AG04450 (cell line): ENCODE data around the gene PTX4. TPM values are rescaled to one million over a fixed set of nuclear protein-coding genes. Genes with fewer than 3 reads are reported as not detected.

Source experiments
- CTCF ChIA-PET: fragments of 300-600, 350-600 bp; formaldehyde crosslinking; extraction: SDS; loops from one replicate; lab custom pipeline; 2022; ENCODE audit warnings: antibody characterized with exemption, inconsistent platforms; lab: Charles Lee
- POLR2A ChIA-PET: fragments of 350-600 bp; formaldehyde crosslinking; extraction: SDS; loops from one replicate; lab custom pipeline; 2021; ENCODE audit warnings: antibody characterized with exemption, inconsistent platforms; lab: Yijun Ruan, JAX
- DNase-seq: peaks from one replicate; pipeline ENCODE4 v3.0.0-alpha.2; 2011; ENCODE audit warnings: low read depth, low spot score
- H3K27ac ChIP-seq: one replicate; pipeline ENCODE4 v1.5.1; 2012; ENCODE audit warnings: low read depth, low read length, control low read depth
- H3K27me3 ChIP-seq: one replicate; pipeline ENCODE4 v1.6.0; 2012; ENCODE audit warnings: low read length; ENCODE audit not compliant: control insufficient read depth, insufficient read depth
- H3K4me3 ChIP-seq: 2 replicates; pipeline ENCODE4 v1.5.1; 2011; ENCODE audit warnings: mild to moderate bottlenecking, low read depth, low read length, control low read depth
- H3K9me3 ChIP-seq: 2 replicates; pipeline ENCODE4 v1.5.1; 2012; ENCODE audit warnings: low read length; ENCODE audit not compliant: control insufficient read depth, insufficient read depth
- CTCF ChIP-seq: IDR thresholded peaks from 2 replicates; pipeline ENCODE4 v1.5.1; 2011; ENCODE audit warnings: low read depth, low read length, control low read depth, inconsistent platforms
- polyA plus RNA-seq: library from polyadenylated mRNA; depleted of rRNA; stranded (reverse); fragments of >200 nt; gene quantifications from 2 replicates; pipeline ENCODE4 v1.2.3, GENCODE V29; 2011

Gene PTX4
- polyA plus RNA-seq, 1 experiment = not detected

GRCh38 chr16:1505073-1505844, 16.5 kb upstream of the PTX4 start:
- peaks cover 6% of the 10 kb centered on the region; the same call in 1 of the 2 replicates for H3K9me3 ChIP-seq
- H3K27me3 ChIP-seq = no peaks in the 10 kb centered on the region
- DNase-seq = no peak
- TF ChIP-seq CTCF = no peak
- POLR2A ChIA-PET = no interaction called here
- no peak overlapping the region for H3K27ac ChIP-seq
- CTCF ChIA-PET = no interaction called here
- H3K4me3 ChIP-seq = no peak overlapping the region

GRCh38 chr16:1503110-1503955, 14.6 kb upstream of the PTX4 start:
- no peak for TF ChIP-seq CTCF
- Histone ChIP-seq H3K4me3 (no peak overlapping the region), H3K9me3 (peaks cover 6% of the 10 kb centered on the region; the same call in 1 of the 2 replicates), H3K27ac (no peak overlapping the region), H3K27me3 (no peaks in the 10 kb centered on the region)
- CTCF ChIA-PET = no interaction called here
- DNase-seq = no peak
- POLR2A ChIA-PET = no interaction called here

- H3K4me3 ChIP-seq = no peak overlapping the region
- H3K27ac ChIP-seq = no peak overlapping the region
- CTCF ChIA-PET = no interaction called here
- no peak for DNase-seq
- TF ChIP-seq CTCF = no peak
- POLR2A ChIA-PET = no interaction called here
- H3K9me3 ChIP-seq = peaks cover 6% of the 10 kb centered on the region; the same call in 1 of the 2 replicates
- H3K27me3 ChIP-seq = no peaks in the 10 kb centered on the region
Measured at GRCh38 chr16:1502092-1503004, 13.6 kb upstream of the PTX4 start.

- H3K4me3 ChIP-seq = no peak overlapping the region
Measured at GRCh38 chr16:1501630-1502029, 12.9 kb upstream of the PTX4 start.

More at GRCh38 chr16:1501630-1502029, 12.9 kb upstream of the PTX4 start:
- CTCF ChIA-PET = no interaction called here
- H3K27me3 ChIP-seq = no peaks in the 10 kb centered on the region
- no peak for TF ChIP-seq CTCF
- DNase-seq = no peak
- POLR2A ChIA-PET = no interaction called here
- H3K27ac ChIP-seq = no peak overlapping the region
- peaks cover 6% of the 10 kb centered on the region; the same call in 1 of the 2 replicates for H3K9me3 ChIP-seq
